Fibroblast of mammary gland (primary cell): Measurements from ENCODE around the gene BCL2L11.

ENCODE experiments used
- DNase-seq: peaks from one replicate; pipeline ENCODE4 v3.0.0-alpha.2; 2010; ENCODE audit warnings: low read depth
- H3K4me3 ChIP-seq: 2 replicates; pipeline ENCODE4 v1.5.1; 2011; ENCODE audit warnings: low read depth, mild to moderate bottlenecking, low read length, moderate library complexity; ENCODE audit not compliant: control insufficient read depth
- CTCF ChIP-seq: conservative IDR thresholded peaks from 2 replicates; pipeline ENCODE4 v1.5.1; 2011; ENCODE audit warnings: low read depth, low read length, inconsistent platforms; ENCODE audit not compliant: control insufficient read depth, insufficient read depth

BCL2L11 gene

DNA sequence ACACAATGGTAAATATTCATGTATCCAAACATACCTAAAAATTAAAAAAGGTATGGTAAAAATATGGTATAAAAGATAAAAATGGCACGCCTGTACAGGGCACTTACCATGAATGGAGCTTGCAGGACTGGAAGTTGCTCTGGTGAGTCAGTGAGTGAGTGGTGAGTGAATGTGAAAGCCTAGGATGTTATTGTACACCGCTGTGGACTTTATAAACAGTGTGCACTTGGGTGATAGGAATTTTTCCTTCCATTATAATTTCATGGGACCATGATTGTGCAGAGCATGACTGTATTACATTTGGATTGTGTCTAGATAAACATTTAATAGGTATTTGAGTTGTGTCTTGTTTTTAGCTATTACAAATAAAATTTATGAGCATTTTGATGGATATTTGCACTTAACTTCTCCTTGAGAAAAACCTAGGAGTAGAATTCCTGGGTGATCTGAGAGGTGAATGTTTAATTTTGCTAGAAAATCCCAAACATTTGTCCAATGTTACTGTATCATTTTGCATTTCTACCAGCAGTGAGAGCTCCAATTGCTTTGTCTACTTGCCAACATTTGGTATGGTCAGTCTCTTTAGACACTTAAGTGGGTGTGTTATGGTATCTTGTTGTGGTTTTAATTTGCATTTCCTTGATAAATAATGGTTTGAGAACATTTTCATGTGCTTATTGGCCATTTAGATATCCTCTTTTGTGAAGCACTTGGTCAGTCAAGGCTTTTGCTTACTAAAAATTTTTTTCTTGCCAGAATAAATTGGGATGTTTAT is 81.7 kb downstream of the BCL2L11 start:
- no peak for TF ChIP-seq CTCF
- DNase-seq, result peak; percentile 41
- no peak overlapping the region for H3K4me3 ChIP-seq

DNA sequence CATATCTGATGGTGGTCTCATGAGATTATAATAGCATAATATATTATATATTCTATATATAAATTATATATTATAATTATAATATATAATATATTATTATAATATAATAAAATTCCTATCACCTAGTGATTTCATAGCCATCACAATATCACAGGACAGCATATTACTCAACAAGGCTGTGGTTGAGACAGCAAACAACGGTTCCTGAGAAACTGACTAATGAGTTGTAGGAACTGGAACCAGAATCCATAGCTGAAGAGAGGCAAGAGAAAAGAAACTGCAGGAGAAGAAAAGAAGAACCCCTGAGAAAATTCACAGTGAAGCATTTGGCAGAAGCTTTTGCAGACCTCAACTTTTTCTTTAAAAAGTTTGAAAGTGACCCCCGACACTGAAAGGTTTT is 84.0 kb downstream of the BCL2L11 start:
- no peak for TF ChIP-seq CTCF
- no peak for DNase-seq
- H3K4me3 ChIP-seq, result no peak overlapping the region

- TF ChIP-seq CTCF, result no peak
- no peak for DNase-seq
- no peak overlapping the region for H3K4me3 ChIP-seq
These were observed 85.1 kb downstream of the BCL2L11 start for GRCh38 chr2:111205774-111206173.

- H3K4me3 ChIP-seq, result no peak overlapping the region
- no peak for TF ChIP-seq CTCF
- DNase-seq, result no peak
These were observed 87.1 kb downstream of the BCL2L11 start for GRCh38 chr2:111207851-111208250.

DNA sequence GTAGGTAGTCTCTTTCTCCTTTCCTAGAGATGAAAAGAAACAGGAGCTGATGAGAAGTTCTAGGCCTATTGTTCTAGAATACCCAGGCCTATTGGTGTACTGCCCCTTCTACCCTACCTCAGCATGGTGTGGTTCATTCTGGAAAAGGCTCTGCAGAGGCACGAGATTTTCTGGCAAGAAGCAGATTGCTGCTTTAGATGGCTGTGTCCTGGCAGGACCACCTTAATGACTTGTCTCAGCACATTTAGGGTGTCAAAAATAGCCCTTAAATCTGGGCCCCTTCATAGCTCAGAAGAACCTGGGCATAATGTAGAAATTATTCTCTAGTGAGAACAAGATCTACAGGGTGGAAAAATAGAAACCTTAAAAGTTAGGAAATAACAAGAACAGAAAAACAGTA is 87.9 kb downstream of the BCL2L11 start:
- no peak overlapping the region for H3K4me3 ChIP-seq
- no peak for DNase-seq
- TF ChIP-seq CTCF, result no peak

- no peak for TF ChIP-seq CTCF
- no peak overlapping the region for H3K4me3 ChIP-seq
- peak; percentile 73 for DNase-seq
These were observed 88.4 kb downstream of the BCL2L11 start for GRCh38 chr2:111209045-111209514.
